H1 (cell line): ENCODE measurements around the gene PITPNM1. TPM values are rescaled to one million over a fixed set of nuclear protein-coding genes. Genes with fewer than 3 reads are reported as not detected.

Source experiments
- CBX5 ChIP-seq: fragments of 300-800, 300-1000 bp; sonication (generic); IDR thresholded peaks from 2 replicates; pipeline ENCODE4 v1.7.1; 2016; ENCODE audit warnings: antibody characterized with exemption, low read length, low read depth
- EGR1 ChIP-seq: IDR thresholded peaks from 2 replicates; pipeline ENCODE4 v1.6.1; 2011; ENCODE audit warnings: low read depth, low read length, borderline replicate concordance
- GTF2F1 ChIP-seq: IDR thresholded peaks from 2 replicates; pipeline ENCODE4 v1.6.1; 2012; ENCODE audit warnings: low read depth, low read length, improper control_type of control experiment, borderline replicate concordance
- JUN ChIP-seq: IDR thresholded peaks from 2 replicates; pipeline ENCODE4 v1.6.1; 2011; ENCODE audit warnings: low read depth, mild to moderate bottlenecking, improper control_type of control experiment, low read length
- KDM4A ChIP-seq: IDR thresholded peaks from one replicate; pipeline ENCODE4 v1.7.1; 2012; ENCODE audit warnings: low read depth, mild to moderate bottlenecking, moderate library complexity, low read length, inconsistent platforms; ENCODE audit not compliant: severe bottlenecking
- NRF1 ChIP-seq: IDR thresholded peaks from 2 replicates; pipeline ENCODE4 v1.6.1; 2011; ENCODE audit warnings: mild to moderate bottlenecking, low read depth, low read length, improper control_type of control experiment
- RFX5 ChIP-seq: IDR thresholded peaks from 2 replicates; pipeline ENCODE4 v1.6.1; 2011; ENCODE audit warnings: low read depth, low read length, improper control_type of control experiment, borderline replicate concordance
- SUZ12 ChIP-seq: fragments of 200-600 bp; sonication (generic); IDR thresholded peaks from 2 replicates; pipeline ENCODE4 v1.6.1; 2012; ENCODE audit warnings: mild to moderate bottlenecking, inconsistent platforms, low read length, moderate library complexity, mixed read lengths
- polyA plus RNA-seq, 7 experiments: library from polyadenylated mRNA; depleted of rRNA in 3 of 7; stranded (reverse) in 5 of 7; unstranded in 2 of 7; fragments of >200 nt in 5 of 7; fragments of 200-250 nt in 2 of 7; gene quantifications; 1 replicate in 5 of 7; 2 replicates in 1 of 7; 4 replicates in 1 of 7; pipeline versions ENCODE4 v1.2.1 to v1.2.3, GENCODE V29; 2011 to 2013; ENCODE audit warnings: missing spikeins in 2 of 7, mixed read lengths in 2 of 7
- total RNA-seq: library from RNA; stranded (reverse); fragmentation: NEBNext Ultra II Directional; extraction: Animal tissue kit (Norgen Biotek cat#: 25700); gene quantifications from 2 replicates; pipeline ENCODE4 v1.2.1, GENCODE V29; 2021
- TF ChIP-seq, protein P1 (sequence below): fragments of 300-600 bp; sonication (generic); IDR thresholded peaks from 2 replicates; pipeline ENCODE4 v1.7.1; 2012; ENCODE audit warnings: low read length, moderate library complexity, mild to moderate bottlenecking, inconsistent platforms; ENCODE audit not compliant: insufficient replicate concordance
- TF ChIP-seq, protein P2 (sequence below): IDR thresholded peaks from 2 replicates; pipeline ENCODE4 v1.6.1; 2011; ENCODE audit warnings: low read depth, mild to moderate bottlenecking, low read length; ENCODE audit not compliant: insufficient read depth
- TF ChIP-seq, protein P3 (sequence below): IDR thresholded peaks from 2 replicates; pipeline ENCODE4 v1.6.1; 2011; ENCODE audit warnings: low read length, improper control_type of control experiment

PITPNM1 gene
- total and polyA plus RNA-seq, 2 of the 8 experiments (the other 6 are each of a cell fraction or from before 2014, with no cell fraction given) = 27.2 to 52.7 TPM

DNA sequence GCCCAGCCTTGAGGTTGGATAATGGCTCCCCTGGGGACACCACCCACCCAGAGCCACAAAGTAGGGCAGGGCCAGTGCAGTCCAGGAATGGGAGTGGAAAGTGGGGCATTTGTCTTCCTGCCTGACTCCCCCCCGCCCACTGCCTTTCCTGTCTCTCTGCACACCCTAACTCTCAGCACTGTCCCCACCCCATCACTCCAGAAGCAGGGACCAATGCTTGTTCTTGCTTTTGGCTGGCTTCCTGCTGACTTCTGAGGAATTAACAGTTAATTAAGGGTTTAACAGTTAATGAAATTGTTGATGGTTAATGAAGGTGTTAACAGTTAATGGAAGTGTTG, 4.7 kb downstream of the PITPNM1 start (continued):
- TF ChIP-seq, protein P1, sequence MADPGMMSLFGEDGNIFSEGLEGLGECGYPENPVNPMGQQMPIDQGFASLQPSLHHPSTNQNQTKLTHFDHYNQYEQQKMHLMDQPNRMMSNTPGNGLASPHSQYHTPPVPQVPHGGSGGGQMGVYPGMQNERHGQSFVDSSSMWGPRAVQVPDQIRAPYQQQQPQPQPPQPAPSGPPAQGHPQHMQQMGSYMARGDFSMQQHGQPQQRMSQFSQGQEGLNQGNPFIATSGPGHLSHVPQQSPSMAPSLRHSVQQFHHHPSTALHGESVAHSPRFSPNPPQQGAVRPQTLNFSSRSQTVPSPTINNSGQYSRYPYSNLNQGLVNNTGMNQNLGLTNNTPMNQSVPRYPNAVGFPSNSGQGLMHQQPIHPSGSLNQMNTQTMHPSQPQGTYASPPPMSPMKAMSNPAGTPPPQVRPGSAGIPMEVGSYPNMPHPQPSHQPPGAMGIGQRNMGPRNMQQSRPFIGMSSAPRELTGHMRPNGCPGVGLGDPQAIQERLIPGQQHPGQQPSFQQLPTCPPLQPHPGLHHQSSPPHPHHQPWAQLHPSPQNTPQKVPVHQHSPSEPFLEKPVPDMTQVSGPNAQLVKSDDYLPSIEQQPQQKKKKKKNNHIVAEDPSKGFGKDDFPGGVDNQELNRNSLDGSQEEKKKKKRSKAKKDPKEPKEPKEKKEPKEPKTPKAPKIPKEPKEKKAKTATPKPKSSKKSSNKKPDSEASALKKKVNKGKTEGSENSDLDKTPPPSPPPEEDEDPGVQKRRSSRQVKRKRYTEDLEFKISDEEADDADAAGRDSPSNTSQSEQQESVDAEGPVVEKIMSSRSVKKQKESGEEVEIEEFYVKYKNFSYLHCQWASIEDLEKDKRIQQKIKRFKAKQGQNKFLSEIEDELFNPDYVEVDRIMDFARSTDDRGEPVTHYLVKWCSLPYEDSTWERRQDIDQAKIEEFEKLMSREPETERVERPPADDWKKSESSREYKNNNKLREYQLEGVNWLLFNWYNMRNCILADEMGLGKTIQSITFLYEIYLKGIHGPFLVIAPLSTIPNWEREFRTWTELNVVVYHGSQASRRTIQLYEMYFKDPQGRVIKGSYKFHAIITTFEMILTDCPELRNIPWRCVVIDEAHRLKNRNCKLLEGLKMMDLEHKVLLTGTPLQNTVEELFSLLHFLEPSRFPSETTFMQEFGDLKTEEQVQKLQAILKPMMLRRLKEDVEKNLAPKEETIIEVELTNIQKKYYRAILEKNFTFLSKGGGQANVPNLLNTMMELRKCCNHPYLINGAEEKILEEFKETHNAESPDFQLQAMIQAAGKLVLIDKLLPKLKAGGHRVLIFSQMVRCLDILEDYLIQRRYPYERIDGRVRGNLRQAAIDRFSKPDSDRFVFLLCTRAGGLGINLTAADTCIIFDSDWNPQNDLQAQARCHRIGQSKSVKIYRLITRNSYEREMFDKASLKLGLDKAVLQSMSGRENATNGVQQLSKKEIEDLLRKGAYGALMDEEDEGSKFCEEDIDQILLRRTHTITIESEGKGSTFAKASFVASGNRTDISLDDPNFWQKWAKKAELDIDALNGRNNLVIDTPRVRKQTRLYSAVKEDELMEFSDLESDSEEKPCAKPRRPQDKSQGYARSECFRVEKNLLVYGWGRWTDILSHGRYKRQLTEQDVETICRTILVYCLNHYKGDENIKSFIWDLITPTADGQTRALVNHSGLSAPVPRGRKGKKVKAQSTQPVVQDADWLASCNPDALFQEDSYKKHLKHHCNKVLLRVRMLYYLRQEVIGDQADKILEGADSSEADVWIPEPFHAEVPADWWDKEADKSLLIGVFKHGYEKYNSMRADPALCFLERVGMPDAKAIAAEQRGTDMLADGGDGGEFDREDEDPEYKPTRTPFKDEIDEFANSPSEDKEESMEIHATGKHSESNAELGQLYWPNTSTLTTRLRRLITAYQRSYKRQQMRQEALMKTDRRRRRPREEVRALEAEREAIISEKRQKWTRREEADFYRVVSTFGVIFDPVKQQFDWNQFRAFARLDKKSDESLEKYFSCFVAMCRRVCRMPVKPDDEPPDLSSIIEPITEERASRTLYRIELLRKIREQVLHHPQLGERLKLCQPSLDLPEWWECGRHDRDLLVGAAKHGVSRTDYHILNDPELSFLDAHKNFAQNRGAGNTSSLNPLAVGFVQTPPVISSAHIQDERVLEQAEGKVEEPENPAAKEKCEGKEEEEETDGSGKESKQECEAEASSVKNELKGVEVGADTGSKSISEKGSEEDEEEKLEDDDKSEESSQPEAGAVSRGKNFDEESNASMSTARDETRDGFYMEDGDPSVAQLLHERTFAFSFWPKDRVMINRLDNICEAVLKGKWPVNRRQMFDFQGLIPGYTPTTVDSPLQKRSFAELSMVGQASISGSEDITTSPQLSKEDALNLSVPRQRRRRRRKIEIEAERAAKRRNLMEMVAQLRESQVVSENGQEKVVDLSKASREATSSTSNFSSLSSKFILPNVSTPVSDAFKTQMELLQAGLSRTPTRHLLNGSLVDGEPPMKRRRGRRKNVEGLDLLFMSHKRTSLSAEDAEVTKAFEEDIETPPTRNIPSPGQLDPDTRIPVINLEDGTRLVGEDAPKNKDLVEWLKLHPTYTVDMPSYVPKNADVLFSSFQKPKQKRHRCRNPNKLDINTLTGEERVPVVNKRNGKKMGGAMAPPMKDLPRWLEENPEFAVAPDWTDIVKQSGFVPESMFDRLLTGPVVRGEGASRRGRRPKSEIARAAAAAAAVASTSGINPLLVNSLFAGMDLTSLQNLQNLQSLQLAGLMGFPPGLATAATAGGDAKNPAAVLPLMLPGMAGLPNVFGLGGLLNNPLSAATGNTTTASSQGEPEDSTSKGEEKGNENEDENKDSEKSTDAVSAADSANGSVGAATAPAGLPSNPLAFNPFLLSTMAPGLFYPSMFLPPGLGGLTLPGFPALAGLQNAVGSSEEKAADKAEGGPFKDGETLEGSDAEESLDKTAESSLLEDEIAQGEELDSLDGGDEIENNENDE = no peak
- no peak for TF ChIP-seq RFX5
- no peak for TF ChIP-seq SUZ12
- no peak for TF ChIP-seq JUN
- TF ChIP-seq NRF1 = no peak
- no peak for TF ChIP-seq CBX5
- no peak for TF ChIP-seq KDM4A
- TF ChIP-seq, protein P2, sequence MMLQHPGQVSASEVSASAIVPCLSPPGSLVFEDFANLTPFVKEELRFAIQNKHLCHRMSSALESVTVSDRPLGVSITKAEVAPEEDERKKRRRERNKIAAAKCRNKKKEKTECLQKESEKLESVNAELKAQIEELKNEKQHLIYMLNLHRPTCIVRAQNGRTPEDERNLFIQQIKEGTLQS = no peak
- TF ChIP-seq EGR1 = no peak
- TF ChIP-seq GTF2F1 = no peak
- TF ChIP-seq, protein P3, sequence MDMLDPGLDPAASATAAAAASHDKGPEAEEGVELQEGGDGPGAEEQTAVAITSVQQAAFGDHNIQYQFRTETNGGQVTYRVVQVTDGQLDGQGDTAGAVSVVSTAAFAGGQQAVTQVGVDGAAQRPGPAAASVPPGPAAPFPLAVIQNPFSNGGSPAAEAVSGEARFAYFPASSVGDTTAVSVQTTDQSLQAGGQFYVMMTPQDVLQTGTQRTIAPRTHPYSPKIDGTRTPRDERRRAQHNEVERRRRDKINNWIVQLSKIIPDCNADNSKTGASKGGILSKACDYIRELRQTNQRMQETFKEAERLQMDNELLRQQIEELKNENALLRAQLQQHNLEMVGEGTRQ = no peak
